ENCODE data around the gene POTEF.
"Not testable (repeated sequence)": the region's sequence is repeated elsewhere in the genome, so short reads cannot be mapped to it uniquely, and the experiment has no call there.

The POTEF gene

DNA sequence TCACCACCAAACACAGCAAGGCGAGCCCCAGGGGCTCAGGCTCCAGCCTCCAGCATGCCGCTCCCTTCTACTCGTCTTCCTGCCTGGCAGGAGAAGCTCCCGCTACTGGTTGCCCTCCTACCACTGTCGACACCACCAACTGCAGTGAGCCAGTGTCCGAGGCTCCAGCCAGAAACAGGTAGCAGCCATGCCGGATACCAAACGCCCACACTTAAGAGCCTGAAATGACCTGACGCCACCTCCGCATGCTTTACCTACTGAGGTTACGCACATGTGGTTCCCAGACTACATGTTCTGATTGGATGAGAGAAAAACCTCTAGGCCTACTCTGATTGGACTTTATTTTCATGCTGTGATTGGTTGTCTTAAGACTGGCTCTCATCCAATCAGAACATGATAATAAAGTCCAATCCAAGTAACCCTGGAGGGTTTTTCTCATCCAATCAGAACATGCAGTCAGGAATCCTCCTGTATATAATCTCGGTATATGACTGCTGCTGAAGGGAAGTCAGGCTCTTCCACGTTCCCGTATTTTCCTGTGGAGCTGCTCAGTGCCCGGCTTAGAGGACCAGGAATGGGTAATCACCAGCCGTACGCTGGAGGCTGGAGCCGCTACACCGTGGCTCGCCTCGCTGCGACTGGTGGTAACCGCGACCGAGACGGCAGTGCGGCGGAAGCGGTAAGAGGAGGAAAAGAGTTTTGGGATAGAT lies at the start of gene POTEF:
TSS of gene POTEF (minus strand) at position 103 of the 710 bp plus-strand sequence. CDS start 8,707 bp downstream, outside the sequence.
- DNase-seq, result not testable (repeated sequence)

DNA sequence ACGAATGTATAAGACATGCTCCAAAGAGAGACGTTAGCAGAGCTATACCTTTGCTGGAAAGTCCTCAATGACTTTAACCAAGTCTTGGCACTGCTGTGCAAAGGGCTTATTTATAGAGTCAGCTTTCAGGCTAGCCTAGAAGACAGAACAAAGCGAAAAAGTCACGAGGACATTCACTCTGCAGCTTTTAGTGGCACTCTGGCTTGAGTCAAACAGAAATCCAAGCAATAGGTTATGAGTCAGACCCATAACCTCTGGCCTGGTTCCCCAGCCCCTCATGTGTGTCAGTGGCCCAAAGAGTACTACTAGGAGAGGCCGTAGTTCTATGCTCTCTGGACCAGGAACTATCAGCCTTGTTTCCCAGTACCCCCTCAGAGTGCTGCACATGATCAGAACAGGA lies 45.8 kb upstream of the POTEF start:
- DNase-seq, result not testable (repeated sequence)

DNA sequence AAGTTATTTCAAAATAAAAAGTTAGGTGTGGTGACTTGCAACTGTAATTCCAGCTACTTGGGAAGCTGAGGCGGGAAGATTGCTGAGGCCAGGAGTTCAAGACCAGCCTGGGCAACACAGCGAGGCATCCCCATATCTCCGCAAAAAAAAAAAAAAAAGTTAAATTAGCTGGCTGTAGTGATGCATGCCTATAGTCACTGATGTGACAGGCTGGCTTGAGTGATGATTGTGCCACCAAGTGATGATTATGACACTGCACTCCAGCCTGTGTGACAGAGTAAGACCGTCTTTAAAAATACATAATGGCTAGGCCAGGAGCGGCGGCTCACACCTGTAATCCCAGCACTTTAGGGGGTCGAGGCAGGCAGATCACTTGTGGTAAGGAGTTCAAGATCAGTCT lies 40.9 kb upstream of the POTEF start:
- no peak for DNase-seq

DNA sequence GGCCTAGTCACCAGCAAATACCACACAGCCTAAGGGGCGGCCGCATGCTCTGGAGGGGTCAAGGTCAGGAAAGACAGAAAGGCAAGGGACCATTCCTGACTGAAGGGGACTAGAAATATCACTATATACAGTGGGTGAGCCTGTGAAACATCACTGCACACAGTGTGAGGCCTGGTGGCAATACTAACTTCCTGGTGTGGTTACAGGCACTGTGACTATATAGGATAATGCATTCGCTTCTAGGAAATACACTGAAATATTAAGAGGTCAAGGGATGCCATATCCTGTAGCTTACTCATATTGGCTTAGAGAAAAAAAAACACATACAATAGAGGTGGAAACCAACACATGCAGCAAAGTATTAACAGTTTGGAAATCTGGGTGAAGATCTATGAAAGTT lies 40.1 kb upstream of the POTEF start:
- not testable (repeated sequence) for DNase-seq

DNA sequence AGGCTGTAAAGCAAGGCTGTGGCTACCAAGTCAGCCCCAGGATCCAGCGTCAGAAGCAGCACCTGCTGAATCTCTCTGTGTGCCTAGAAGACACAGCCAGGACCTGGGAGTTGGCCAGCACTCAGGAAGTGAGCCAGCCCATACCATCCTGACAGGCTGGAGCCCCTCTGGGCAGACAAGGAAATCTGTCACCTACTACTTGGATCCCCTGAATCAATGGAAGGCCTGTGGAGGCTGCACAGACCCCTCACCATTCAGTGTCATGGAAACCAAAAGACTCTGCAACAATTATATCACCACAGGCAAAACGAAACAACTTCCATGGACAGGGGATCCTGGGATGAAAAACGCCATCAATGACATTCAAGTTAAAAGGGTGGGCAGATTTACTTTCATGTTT lies 37.6 kb upstream of the POTEF start:
- not testable (repeated sequence) for DNase-seq

DNA sequence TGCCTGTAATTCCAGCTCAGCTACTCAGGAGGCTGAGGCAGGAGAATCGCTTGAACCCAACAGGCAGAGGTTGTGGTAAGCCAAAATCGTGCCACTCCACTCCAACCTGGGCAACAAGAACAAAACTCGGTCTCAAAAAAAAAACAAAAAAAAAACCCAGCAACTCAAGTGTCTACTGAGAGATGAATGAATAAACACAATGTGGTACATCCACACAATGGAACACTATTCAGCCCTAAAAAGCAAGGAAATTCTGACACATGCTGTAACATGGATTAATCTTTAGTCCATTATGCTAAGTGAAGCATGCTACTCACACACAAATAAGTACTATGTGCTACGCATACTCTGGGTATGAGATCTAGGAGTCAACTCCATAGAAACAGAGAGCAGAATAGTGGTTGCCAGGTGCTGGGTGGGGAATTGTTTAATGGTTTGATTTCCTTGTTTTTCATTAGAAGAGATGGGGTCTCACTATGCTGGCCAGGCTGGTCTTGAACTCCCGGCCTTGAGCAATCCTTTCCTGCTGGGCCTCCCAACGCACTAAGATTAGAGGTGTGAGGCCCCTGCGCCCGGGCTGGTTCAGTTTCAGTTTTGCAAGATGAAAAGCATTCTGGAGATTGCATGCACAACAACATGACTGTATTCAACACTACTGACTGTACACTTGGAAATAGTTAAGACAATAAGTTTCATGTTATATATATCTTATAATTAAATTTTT lies 36.4 kb upstream of the POTEF start:
- no peak for DNase-seq

DNA sequence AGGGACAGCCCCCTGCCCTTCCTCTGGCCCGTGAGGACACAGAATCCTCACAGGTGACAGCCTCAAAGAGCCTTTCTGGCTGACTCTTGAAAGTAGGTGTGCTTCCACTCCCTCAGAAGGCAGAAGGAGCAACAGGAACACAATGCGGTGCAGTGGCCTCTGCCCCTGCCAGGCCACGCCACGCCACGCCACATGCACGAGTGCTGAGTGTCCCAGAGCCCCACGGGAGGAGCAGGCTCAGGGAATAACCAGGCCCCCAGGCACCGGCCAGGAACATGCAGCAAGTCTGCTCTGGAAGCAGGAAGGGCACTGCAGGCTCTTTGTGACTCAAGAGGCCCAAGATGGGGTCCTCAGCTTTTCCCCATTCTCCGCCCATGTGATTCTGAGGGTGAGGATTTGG lies 33.9 kb upstream of the POTEF start:
- DNase-seq, result no peak

DNA sequence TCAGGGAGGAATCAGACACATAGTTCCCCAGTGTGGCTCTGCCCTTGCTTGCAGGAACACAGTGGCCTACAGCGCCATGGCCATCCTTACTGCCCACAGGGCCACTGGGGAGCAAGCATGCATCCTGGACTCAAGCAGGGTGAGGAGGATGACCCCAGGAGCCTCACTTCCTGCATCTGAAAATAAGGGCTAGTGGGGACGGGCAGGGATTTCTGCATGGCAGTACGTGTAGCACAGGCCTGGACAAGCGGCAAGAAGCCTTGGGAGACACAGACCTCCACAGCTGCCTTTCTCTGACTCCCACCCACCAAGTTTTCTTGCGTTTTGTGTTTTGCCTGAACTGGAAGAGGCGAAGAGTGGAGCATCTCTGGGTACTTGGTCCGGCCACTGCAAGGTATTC lies 33.5 kb upstream of the POTEF start:
- not testable (repeated sequence) for DNase-seq

DNA sequence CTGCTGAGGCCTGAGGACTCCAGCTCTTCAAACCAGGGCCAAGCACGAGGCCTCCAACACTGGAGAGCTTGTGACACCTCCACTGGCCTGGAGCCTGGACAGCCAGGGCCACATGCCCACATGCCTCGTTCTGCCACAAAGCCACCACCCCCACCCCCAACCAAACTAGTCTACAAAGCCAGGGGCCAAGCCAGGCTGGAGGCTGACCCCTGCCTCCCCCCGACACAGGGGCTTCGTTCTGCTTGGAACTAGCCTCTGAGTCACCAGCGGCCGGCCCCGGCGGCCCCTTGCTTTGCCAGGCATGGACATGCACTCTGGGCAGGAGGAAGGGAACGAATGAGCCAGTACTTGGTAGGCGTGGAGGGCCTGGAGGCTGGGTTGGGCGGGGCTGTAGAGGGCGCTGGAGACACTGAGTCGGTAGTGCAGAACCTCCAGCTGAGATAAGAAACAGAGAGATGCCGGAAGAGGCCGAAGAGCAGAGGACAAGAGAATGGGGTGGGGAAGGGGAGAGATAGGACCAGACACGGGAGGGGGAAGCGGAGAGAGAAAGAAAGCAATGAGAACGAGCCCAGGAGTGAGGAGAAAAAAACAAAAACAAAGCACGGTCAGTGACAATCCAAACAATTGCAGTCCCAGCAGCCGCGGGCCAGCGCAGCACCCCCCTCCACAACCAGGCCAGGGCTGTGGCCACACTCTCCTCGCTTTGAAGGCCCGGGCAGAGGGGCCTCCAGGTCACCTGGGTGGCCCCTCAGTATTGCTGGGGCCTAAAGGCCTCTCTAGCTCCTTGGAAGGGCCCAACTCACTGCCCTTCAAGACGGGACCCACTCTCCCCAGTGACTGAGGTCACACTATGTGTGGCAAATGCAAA lies 32.0 kb upstream of the POTEF start:
- not testable (repeated sequence) for DNase-seq

DNA sequence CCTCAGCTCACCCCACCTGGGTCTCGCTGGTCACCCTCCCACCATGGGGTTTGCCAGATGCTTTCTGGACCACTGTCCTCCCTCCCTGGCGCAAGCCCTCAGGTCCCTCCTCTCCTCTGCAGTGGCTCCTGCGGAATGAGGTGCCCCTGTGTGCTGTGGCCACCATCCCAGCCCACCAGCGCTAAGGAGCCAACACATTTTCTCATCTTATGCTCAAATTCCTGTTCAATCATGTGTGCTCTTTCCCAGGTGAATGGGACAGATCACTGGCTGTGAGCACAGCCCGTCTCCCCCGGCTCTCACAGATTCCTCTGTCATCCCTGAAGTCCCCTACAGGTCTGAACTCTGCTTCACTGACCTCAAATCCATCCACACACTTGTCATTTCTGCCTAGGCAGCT lies 31.1 kb upstream of the POTEF start:
- no peak for DNase-seq

DNA sequence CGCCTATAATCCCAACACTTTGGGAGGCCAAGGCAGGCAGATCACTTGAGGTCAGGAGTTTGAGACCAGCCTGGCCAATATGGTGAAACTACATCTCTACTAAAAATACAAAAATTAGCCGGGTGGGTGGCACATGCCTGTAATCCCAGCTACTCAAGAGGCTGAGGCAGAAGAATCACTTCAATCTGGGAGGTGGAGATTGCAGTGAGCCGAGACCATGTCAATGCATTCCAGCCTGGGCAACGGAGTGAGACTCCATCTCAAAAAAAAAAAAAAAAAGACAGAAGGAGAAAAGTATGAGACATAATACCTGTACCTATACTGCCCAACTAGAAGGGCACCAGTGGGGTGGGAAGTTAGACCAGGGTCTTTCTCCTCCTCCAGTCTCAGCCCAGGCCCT lies 30.4 kb upstream of the POTEF start:
- not testable (repeated sequence) for DNase-seq

DNA sequence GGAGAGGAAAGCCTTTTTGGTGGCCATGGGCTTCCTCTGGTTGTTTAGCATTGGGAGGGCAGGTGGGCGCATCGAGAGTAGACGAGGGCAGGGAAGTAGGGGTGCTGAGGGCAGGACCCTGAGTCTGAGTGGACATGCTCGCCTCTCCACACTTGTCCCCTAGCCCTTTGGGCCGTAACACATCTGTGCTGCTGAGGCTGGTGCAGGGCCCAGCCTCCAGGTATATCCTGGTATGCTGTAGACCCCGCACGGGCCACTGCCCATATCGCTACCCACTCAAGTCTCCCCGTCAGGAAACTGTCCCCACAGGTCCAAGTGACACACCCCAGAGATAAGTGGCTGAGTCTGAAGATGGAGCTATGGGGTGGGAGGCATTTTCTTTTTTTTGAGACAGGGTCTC lies 29.6 kb upstream of the POTEF start:
- DNase-seq, result no peak

DNA sequence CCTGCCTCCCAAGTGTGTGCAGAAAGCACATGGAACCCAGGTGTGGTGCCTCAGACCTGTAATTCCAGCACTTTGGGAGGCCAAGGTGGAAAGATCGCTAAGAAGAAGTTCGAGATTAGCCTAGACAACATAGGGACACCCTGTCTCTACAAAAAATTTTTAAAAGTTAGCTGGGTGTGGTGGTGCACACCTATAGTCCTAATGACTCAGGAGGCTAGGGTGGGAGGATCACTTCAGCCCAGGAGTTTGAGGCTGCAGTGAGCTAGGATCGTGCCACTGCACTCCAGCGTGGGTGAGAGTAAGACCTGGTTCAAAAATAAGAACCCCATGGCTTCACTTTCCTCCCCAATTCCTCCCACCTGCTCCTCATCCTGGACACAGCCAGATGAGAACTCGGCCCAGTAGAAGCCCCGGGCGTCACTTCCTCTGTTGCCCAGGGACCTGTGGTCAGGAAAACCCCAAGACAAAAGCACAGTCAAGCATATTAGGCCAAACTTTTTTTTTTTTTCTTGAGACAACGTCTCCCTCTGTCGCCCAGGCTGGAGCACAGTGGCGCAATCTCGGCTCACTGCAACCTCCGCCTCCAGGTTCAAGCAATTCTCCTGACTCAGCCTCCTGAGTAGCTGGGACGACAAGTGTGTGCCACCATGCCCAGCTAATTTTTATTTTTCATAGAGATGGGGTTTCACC lies 28.9 kb upstream of the POTEF start:
- DNase-seq, result not testable (repeated sequence)

DNA sequence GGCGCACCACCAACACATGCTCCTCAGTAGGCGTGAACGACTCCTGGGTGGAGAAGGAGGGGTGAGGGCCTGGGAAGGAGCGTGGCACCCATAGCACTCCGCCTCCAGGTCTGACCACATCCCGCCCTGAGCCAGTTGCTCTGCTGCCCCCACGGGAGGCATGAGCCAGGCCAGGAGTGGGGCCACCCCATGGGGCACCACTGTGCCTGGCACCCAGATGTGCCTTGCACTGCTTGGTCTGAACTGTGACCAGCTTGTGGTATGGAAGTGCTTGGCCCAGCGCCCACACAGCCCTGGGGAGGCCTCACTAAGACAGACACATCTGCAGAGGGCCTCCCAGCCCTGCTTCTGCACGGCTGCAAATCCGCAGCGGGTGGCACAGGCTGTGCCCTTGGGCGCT lies 28.3 kb upstream of the POTEF start:
- DNase-seq, result not testable (repeated sequence)

DNA sequence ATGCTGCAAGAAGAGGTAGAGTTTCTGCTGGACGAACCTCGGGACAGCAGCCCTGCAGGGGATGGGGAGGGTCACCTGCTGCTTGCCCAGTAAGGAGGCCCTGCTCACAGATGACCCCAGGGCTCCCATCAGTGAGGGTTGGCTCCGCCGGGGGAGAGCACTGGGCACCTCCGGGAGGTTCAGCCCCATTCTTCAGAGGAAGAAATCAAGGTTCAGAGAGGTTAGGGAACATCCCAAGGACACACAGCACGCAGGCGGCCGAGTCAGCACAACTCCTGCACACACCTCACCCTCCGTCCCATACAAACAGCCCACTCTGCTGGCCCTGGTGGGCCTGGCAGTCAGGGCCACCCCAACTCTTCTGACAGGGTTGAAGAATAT lies 27.6 kb upstream of the POTEF start:
- no peak for DNase-seq

DNA sequence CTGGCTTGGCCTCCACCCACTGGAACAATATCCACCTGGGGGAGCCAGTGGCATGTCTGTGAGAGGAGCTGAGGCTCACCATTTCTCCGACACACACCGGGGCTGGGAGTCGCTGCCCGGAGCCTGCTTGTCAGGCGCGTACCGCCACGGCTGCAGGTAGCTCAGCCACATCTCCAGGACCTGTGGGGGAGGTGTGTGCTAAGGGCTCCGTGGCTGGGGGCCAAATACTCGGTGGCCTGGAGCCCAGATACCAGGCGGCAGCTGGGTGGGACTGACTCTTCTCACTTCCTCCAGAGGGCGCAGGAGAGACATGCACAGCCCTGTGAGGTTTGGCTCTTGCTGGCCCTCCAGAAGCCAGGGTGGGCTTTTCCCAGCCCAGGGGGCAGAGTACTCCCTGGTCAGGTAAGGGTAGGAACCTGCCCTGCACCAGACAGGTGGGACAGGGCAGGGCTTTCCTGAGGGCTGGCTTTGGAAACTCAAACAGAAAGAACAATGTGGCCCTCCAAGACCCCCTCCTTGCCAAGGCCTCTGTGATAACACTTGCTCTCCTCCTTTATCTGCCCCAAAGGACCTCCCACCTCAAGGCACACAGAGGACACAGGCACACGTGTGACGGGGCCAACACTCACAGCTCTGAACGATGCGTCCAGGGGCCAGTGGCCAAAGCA lies 27.1 kb upstream of the POTEF start:
- peak; percentile 17 for DNase-seq

DNA sequence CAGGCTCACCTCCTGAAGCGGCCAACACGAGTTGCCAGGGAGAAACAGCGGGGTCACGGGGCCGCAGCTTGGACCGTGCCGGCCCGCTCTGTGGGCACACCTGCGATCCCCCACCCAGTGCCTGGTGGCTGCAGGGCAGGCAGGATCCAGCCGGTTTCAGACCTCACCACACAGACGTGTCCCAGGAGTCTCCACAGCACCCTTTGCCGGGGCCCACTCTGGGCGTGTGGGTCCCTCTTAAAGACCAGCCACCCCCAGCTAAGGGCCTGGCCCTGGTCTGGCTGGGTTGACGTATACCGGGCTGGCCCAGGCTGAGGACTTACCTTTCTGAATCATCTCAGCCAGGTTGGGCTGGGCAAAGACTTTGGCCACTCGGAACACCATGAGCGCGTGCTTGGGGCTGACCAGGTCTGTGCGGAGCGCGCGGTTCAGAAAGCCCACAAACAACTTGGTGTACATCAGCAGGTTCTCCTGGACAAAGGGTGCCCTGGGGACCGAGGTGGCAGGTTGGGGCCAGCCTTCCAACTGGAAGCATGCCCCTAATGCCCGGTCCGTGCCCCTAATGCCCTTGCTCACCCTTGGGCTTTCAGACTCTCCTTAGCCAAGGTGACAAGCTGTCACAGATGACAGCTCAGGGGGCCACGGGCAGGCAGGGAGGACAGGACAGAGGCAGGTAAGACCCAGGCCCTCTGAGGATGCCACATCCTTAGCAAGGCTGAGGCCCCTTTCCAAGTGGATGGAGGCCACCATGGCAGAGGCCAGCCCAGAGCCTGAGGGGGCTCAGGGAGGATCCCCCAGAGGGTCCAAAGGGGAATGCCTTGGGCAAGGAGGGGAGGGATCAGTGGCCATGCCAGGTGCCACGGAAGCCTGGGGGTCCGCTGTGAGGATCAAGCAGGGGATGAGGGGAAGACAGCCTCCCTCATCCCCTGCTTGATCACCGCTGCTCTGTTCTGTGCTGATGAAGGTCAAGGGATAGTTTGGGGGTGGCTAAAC lies 26.0 kb upstream of the POTEF start:
- DNase-seq, result no peak

DNA sequence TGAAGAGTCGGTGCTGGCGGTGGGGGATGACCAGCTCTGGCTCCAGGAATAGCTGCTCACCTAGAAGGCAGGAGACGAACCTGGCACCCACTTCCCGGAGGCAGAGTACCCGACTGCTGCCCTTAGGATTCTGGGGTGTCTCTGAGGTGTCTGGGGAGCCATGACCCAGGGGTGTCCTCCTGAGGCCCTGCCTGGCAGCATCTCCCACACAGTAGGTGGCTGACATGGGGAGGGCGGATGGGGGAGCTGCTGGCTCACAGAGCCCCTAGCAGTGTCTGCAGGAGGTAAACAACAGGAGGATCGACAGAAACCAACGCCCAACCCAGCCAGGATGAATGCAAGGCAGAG lies 25.4 kb upstream of the POTEF start:
- DNase-seq, result not testable (repeated sequence)

DNA sequence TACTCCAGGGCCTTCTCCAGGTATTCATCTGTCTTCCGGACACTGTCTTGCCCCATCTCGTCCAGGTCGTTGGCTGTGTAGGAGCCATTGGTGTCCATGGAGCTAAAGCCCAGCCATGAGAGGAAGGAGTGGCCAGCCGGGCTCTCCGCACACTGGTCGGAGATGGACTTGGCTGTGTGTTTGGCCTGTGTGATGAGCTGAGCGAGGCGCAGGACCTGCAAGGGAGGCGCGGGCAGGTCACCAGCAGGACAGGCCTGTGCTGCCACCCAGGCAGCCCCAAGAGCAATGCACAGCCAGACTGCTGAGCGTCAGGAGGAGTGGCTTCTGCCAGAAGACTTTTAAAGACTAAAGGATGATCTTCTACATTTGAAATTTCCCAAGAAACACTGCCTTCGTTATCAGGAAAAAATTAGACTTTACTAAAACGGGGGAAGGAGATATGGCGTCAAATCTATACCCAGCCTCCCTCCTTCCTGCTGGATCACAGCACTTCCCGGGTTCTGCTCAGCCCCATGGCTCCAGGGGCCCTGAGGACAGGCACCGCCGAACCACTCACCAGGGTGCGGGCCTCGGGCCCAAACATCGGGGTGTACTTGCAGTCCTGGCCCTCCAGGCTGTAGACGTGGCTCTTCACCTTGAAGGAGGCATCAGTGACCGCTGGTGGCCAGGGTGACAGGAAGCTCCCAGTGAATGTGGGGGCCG lies 24.9 kb upstream of the POTEF start:
- DNase-seq, result not testable (repeated sequence)

DNA sequence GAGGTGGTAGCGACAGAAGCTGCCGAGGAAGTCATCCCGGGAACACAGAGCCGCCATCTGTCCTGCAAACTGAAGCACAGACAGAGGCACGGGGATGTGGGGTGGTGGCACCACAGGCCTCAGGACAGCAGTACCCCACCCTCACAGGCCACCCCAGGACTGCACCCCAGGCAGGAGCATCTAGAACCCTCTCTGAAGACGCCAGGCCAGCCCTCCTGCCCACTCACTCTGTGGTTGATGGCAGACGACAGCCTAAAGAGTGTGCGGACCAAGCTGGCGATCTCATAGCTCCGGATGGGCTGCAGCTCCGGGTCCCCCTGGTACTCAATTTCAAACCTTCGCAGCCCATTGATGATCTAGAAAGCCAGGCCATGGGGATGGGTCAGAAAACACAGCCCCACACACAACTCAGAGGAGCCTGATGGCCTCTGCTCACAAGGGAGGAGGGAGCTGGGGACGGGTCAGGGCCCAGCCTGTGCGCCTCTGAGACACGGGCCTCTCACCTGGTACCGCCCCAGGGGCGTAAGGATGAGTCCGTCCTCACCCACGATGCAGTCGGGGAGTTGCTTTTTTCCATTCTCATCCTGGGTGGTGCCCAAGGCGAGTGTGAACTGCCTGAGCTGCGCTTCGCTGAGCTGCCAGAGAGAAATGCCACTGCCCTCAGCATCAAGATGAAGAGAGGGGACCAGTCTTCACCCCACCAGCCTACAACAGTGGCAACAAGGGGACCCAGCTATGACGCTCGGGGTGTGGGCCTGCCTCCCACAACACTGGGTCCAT lies 24.0 kb upstream of the POTEF start:
- no peak for DNase-seq
